Lung (tissue), 12 donors: ENCODE data around the gene RNF113A. TPM values are rescaled to one million over a fixed set of nuclear protein-coding genes. Genes with fewer than 3 reads are reported as not detected.

Experiments used
- ATAC-seq: fragments of 200-7000 bp; cut with Tn5 transposase; one replicate; pipeline ENCODE4 v1.9.1; 2020; ENCODE audit warnings: moderate number of reproducible peaks; ENCODE audit not compliant: insufficient read depth, low FRiP score
- DNase-seq, 3 donors: peaks; one replicate each; pipeline ENCODE4 v3.0.0-alpha.2; 2013 to 2017
- H3K27ac ChIP-seq, 2 donors: one replicate each; pipeline ENCODE4 v1.5.1; 2013; ENCODE audit warnings: mild to moderate bottlenecking in 2 of 2, moderate library complexity in 2 of 2, control low read depth in 1 of 2, inconsistent platforms in 1 of 2, low read depth in 1 of 2, low read length in 1 of 2
- H3K27me3 ChIP-seq, 3 donors: one replicate each; pipeline ENCODE4 v1.5.1; 2013; ENCODE audit warnings: low read length in 2 of 3; ENCODE audit not compliant: control insufficient read depth in 3 of 3, insufficient read depth in 3 of 3
- H3K36me3 ChIP-seq, 4 donors: one replicate each; pipeline ENCODE4 v1.5.1; 2013; ENCODE audit warnings: low read length in 4 of 4, mild to moderate bottlenecking in 1 of 4, moderate library complexity in 1 of 4; ENCODE audit not compliant: control insufficient read depth in 4 of 4, insufficient read depth in 4 of 4
- H3K4me1 ChIP-seq, 5 donors: one replicate each; pipeline ENCODE4 v1.5.1; 2013; ENCODE audit warnings: low read length in 5 of 5, mild to moderate bottlenecking in 2 of 5, moderate library complexity in 1 of 5; ENCODE audit not compliant: control insufficient read depth in 5 of 5, insufficient read depth in 5 of 5
- H3K4me3 ChIP-seq: one replicate; pipeline ENCODE4 v1.5.1; 2013; ENCODE audit warnings: mild to moderate bottlenecking, control low read depth, moderate library complexity
- H3K9ac ChIP-seq, 2 donors: one replicate each; pipeline ENCODE4 v1.5.1; 2013; ENCODE audit warnings: low read length in 2 of 2, control low read depth in 1 of 2; ENCODE audit not compliant: insufficient read depth in 1 of 2
- H3K9me3 ChIP-seq, 4 donors: one replicate each; pipeline ENCODE4 v1.5.1; 2013; ENCODE audit warnings: low read length in 3 of 4, mild to moderate bottlenecking in 1 of 4, moderate library complexity in 1 of 4; ENCODE audit not compliant: control insufficient read depth in 4 of 4, insufficient read depth in 3 of 4
- WGBS, 2 donors: extraction: QIAGEN DNeasy Blood & Tissue Kit; methylation state at CpG; one replicate each; pipeline ENCODE4 v1.1.7; 2013; 5-methylcytosine and 5-hydroxymethylcytosine counted together
- polyA plus RNA-seq, 2 donors: library from polyadenylated mRNA; stranded (reverse); fragments of 200-250 nt; gene quantifications; one replicate each; pipeline ENCODE4 v1.2.1, GENCODE V29; 2013
- total RNA-seq, 2 donors: library from RNA; depleted of rRNA in 1 of 2; stranded (reverse); fragments of >200 nt in 1 of 2; gene quantifications; one replicate each; pipeline ENCODE4 v1.2.1, GENCODE V29; 2014 to 2021
- TF ChIP-seq, protein P1 (sequence below): IDR thresholded peaks from 2 replicates; pipeline ENCODE4 v1.5.1; 2012; ENCODE audit warnings: mild to moderate bottlenecking; ENCODE audit errors: control extremely low read depth, extremely low read depth
- donor health status: control.
- donor health status: control.
- donor health status: Bipolar disorder and iron deficiency.
- donor health status: healthy.
- donor health status: DM: yes; HTN: yes; CAD: no.

Gene RNF113A
- total and polyA plus RNA-seq, 4 donors = 11.0 to 17.0 (median 14.9) TPM

GRCh38 chrX:119885554-119886428 lies 14.3 kb upstream of the RNF113A start:
- ATAC-seq (no peak), DNase-seq (no peak)
- no peaks in the 10 kb centered on the region for H3K36me3 ChIP-seq
- no peak overlapping the region for H3K27ac ChIP-seq
- H3K9me3 ChIP-seq = peaks cover 0 to 2% (median 0%) of the 10 kb centered on the region in 4 donors
- H3K4me3 ChIP-seq = no peak overlapping the region
- 75 to 90% methylated on average over 11 of the region's 11 CpGs for WGBS, 2 donors
- H3K27me3 ChIP-seq = no peaks in the 10 kb centered on the region
- H3K4me1 ChIP-seq = no peaks in the 10 kb centered on the region
- no peak overlapping the region for H3K9ac ChIP-seq
- TF ChIP-seq, protein P1, sequence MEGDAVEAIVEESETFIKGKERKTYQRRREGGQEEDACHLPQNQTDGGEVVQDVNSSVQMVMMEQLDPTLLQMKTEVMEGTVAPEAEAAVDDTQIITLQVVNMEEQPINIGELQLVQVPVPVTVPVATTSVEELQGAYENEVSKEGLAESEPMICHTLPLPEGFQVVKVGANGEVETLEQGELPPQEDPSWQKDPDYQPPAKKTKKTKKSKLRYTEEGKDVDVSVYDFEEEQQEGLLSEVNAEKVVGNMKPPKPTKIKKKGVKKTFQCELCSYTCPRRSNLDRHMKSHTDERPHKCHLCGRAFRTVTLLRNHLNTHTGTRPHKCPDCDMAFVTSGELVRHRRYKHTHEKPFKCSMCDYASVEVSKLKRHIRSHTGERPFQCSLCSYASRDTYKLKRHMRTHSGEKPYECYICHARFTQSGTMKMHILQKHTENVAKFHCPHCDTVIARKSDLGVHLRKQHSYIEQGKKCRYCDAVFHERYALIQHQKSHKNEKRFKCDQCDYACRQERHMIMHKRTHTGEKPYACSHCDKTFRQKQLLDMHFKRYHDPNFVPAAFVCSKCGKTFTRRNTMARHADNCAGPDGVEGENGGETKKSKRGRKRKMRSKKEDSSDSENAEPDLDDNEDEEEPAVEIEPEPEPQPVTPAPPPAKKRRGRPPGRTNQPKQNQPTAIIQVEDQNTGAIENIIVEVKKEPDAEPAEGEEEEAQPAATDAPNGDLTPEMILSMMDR = no peak

DNA sequence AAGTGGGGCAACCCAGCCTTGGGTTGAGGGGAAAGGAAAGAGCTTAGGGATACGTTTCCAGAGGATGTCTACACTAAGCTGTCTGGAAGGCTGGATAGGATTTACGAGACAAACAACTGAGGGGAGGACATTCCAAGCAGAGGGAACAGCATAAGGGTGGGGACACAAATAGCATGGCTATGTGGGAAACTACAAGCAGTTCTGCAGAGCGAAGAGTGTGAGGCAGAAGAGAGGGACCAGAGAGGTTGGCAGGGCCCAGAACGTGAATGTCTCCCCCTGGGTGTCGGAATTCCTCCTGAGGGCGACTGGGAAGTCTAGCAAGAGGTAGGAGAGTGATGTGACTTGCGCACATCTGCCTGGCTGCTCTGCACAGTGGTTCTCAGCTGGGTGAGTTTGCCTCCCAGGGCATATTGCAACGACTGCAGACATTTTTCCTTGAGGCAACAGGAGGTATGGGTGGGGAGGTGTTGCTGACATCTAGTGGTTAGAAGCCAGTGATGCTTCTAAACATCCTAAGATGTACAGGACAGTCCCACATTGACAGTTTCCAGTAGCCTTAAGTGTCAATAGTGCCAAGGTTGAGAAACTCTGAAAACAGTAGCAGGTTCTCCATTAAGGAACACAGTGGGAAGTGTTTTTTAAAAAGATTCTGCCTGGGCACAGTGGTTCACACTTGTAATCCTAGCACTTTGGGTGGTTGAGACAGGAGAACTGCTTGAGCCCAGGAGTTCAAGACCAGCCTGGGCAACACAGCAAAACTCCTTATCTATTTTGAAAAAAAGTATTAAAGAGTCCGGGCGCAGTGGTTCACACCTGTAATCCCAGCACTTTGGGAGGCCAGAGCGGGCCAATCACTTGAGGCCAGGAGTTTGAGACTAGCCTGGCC lies 9.3 kb upstream of the RNF113A start:
- TF ChIP-seq, protein P1 = peak; percentile 39
- DNase-seq (peak; percentile 18 to 62 (median 46)), ATAC-seq (peak; percentile 66)
- no peak overlapping the region for H3K9ac ChIP-seq
- 63 to 75% methylated on average over 11 of the region's 11 CpGs for WGBS, 2 donors
- no peak overlapping the region for H3K27ac ChIP-seq
- H3K4me1 ChIP-seq = no peaks in the 10 kb centered on the region
- no peak overlapping the region for H3K4me3 ChIP-seq
- H3K27me3 ChIP-seq = no peaks in the 10 kb centered on the region
- H3K9me3 ChIP-seq = no peaks in the 10 kb centered on the region
- peaks cover 0 to 3% (median 0%) of the 10 kb centered on the region in 4 donors for H3K36me3 ChIP-seq

- TF ChIP-seq, protein P1 = no peak
- H3K27ac ChIP-seq = no peak overlapping the region
- DNase-seq (no peak), ATAC-seq (no peak)
- 74% methylated on average over 5 of the region's 5 CpGs for WGBS, 2 donors
- H3K36me3 ChIP-seq = peaks cover 0 to 3% (median 0%) of the 10 kb centered on the region in 4 donors
- H3K4me1 ChIP-seq = no peaks in the 10 kb centered on the region
- no peak overlapping the region for H3K4me3 ChIP-seq
- H3K27me3 ChIP-seq = no peaks in the 10 kb centered on the region
- no peaks in the 10 kb centered on the region for H3K9me3 ChIP-seq
- H3K9ac ChIP-seq = no peak overlapping the region
Observed at GRCh38 chrX:119880076-119880475, 8.5 kb upstream of the RNF113A start.
